ENCODE data around the gene BTG2.
"Not testable (repeated sequence)": the region's sequence is repeated elsewhere in the genome, so short reads cannot be mapped to it uniquely, and the experiment has no call there.

BTG2 gene

GRCh38 chr1:203291201-203292096 is 13.9 kb upstream of the BTG2 start:
- no peak for DNase-seq (ENCODE audit: low read depth in 4 of 4, low spot score in 1 of 4)

GRCh38 chr1:203295796-203296195 is 9.5 kb upstream of the BTG2 start:
- no peak for DNase-seq (ENCODE audit: low read depth in 4 of 4, low spot score in 1 of 4)

- no peak for DNase-seq (ENCODE audit: low read depth in 4 of 4, low spot score in 1 of 4)
These were observed 8.8 kb upstream of the BTG2 start for GRCh38 chr1:203296460-203297073.

- DNase-seq (ENCODE audit: low read depth in 4 of 4, low spot score in 1 of 4), result no peak
These were observed 6.2 kb upstream of the BTG2 start for GRCh38 chr1:203299169-203299568.

GRCh38 chr1:203299719-203300429 is 5.4 kb upstream of the BTG2 start:
- DNase-seq (ENCODE audit: low read depth in 4 of 4, low spot score in 1 of 4), result not testable (repeated sequence)

GRCh38 chr1:203300441-203301330 is 4.6 kb upstream of the BTG2 start:
- no peak for DNase-seq (ENCODE audit: low read depth in 4 of 4, low spot score in 1 of 4)

- DNase-seq (ENCODE audit: low read depth in 4 of 4, low spot score in 1 of 4), result no peak
These were observed 4.0 kb upstream of the BTG2 start for GRCh38 chr1:203301331-203301668.

- no peak for DNase-seq (ENCODE audit: low read depth in 4 of 4, low spot score in 1 of 4)
These were observed 2.9 kb upstream of the BTG2 start for GRCh38 chr1:203302456-203302855.

- no peak for DNase-seq (ENCODE audit: low read depth in 4 of 4, low spot score in 1 of 4)
These were observed 2.4 kb upstream of the BTG2 start for GRCh38 chr1:203302894-203303293.

- DNase-seq (ENCODE audit: low read depth in 4 of 4, low spot score in 1 of 4), result no peak
These were observed 864 bp upstream of the BTG2 start for GRCh38 chr1:203304391-203304918.

GRCh38 chr1:203305809-203306088 is 430 bp downstream of the BTG2 start:
- no peak for DNase-seq (ENCODE audit: low read depth in 4 of 4, low spot score in 1 of 4)

- DNase-seq (ENCODE audit: low read depth in 4 of 4, low spot score in 1 of 4), result no peak
These were observed 1.0 kb downstream of the BTG2 start for GRCh38 chr1:203306089-203306964.

GRCh38 chr1:203306965-203307541 is 1.7 kb downstream of the BTG2 start:
- no peak for DNase-seq (ENCODE audit: low read depth in 4 of 4, low spot score in 1 of 4)

GRCh38 chr1:203307641-203308126 is 2.4 kb downstream of the BTG2 start:
- no peak for DNase-seq (ENCODE audit: low read depth in 4 of 4, low spot score in 1 of 4)

GRCh38 chr1:203308328-203308922 is 3.1 kb downstream of the BTG2 start:
- DNase-seq (ENCODE audit: low read depth in 4 of 4, low spot score in 1 of 4), result no peak

- no peak for DNase-seq (ENCODE audit: low read depth in 4 of 4, low spot score in 1 of 4)
These were observed 3.6 kb downstream of the BTG2 start for GRCh38 chr1:203308923-203309331.

- no peak for DNase-seq (ENCODE audit: low read depth in 4 of 4, low spot score in 1 of 4)
These were observed 6.3 kb downstream of the BTG2 start for GRCh38 chr1:203311368-203312301.
